PC-9 (cell line): ENCODE measurements around the gene TMPO.

Experiments used
- EZH2 ChIP-seq: fragments of 200-600 bp; sonication (generic); IDR thresholded peaks from 2 replicates; pipeline ENCODE4 v1.8.0; 2017; ENCODE audit warnings: antibody characterized with exemption, low read depth
- TF ChIP-seq, protein P1 (sequence below): fragments of 200-600 bp; sonication (generic); conservative IDR thresholded peaks from 2 replicates; pipeline ENCODE4 v1.6.1; 2017; ENCODE audit warnings: mixed run types, antibody characterized with exemption, mild to moderate bottlenecking, moderate library complexity

DNA sequence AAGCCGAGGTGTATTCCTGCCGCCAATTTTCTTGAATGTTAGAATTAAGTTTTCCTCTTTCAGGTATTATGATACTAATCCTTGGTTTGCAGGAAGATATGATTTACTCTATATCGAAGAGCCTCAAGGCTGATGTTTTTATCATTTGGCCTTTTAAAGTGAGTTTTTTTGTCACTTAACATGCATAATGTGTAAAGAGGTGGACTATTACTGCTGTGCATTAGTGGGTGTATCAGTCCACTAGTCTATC, 11.1 kb upstream of the TMPO start:
- no peak for TF ChIP-seq EZH2
- TF ChIP-seq, protein P1, sequence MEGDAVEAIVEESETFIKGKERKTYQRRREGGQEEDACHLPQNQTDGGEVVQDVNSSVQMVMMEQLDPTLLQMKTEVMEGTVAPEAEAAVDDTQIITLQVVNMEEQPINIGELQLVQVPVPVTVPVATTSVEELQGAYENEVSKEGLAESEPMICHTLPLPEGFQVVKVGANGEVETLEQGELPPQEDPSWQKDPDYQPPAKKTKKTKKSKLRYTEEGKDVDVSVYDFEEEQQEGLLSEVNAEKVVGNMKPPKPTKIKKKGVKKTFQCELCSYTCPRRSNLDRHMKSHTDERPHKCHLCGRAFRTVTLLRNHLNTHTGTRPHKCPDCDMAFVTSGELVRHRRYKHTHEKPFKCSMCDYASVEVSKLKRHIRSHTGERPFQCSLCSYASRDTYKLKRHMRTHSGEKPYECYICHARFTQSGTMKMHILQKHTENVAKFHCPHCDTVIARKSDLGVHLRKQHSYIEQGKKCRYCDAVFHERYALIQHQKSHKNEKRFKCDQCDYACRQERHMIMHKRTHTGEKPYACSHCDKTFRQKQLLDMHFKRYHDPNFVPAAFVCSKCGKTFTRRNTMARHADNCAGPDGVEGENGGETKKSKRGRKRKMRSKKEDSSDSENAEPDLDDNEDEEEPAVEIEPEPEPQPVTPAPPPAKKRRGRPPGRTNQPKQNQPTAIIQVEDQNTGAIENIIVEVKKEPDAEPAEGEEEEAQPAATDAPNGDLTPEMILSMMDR = no peak
